Activated B cell treated with CpG ODN at 0.5 μM for 24 hours (primary cell): Measurements from ENCODE around the gene ABCD1. TPM values are rescaled to one million over a fixed set of nuclear protein-coding genes. Genes with fewer than 3 reads are reported as not detected.

ENCODE experiments used
- ATAC-seq: fragments of 200-7000 bp; cut with Tn5 transposase; one replicate; pipeline ENCODE4 v1.10.0; 2021; ENCODE audit warnings: low read depth, mild to moderate bottlenecking, moderate library complexity
- CTCF ChIA-PET: fragments of 350-600 bp; sonication (Branson Sonifier 250); formaldehyde crosslinking; loops from one replicate; lab custom pipeline; 2021; ENCODE audit warnings: antibody characterized with exemption; lab: Charles Lee
- POLR2A ChIA-PET: fragments of 350-600 bp; sonication (Branson Sonifier 250); formaldehyde crosslinking; loops from one replicate; lab custom pipeline; 2021; ENCODE audit warnings: antibody characterized with exemption; lab: Charles Lee
- DNase-seq: peaks from one replicate; pipeline ENCODE4 v3.0.0; 2022
- H3K27ac Mint-ChIP-seq: one replicate; pipeline ENCODE4 v1.8.0; 2020; ENCODE audit warnings: mixed read lengths
- H3K27me3 Mint-ChIP-seq: one replicate; pipeline ENCODE4 v1.8.0; 2021; ENCODE audit warnings: mixed read lengths
- H3K36me3 Mint-ChIP-seq: one replicate; pipeline ENCODE4 v1.8.0; 2021; ENCODE audit warnings: low read depth, mixed read lengths
- H3K4me1 Mint-ChIP-seq: one replicate; pipeline ENCODE4 v1.8.0; 2021; ENCODE audit warnings: mixed read lengths
- H3K4me3 Mint-ChIP-seq: one replicate; pipeline ENCODE4 v1.8.0; 2020; ENCODE audit warnings: mild to moderate bottlenecking, mixed read lengths
- H3K9me3 Mint-ChIP-seq: one replicate; pipeline ENCODE4 v1.8.0; 2020; ENCODE audit warnings: mixed read lengths
- intact Hi-C: fragments of 100-400 bp; cut with micrococcal nuclease; formaldehyde crosslinking; loops from one replicate; pipeline ENCODE4 v1.15.1; 2024
- total RNA-seq: library from RNA; stranded (reverse); gene quantifications from 2 replicates; pipeline ENCODE4 v1.2.3, GENCODE V29; 2022
- TF ChIP-seq, protein P1 (sequence below): fragments of 200-600 bp; IDR thresholded peaks from one replicate; pipeline ENCODE4 v1.8.0; 2022; ENCODE audit warnings: antibody characterized with exemption, mild to moderate bottlenecking

Gene ABCD1
- total RNA-seq, 1 donor from 2014 or later = 2.8 TPM

DNA sequence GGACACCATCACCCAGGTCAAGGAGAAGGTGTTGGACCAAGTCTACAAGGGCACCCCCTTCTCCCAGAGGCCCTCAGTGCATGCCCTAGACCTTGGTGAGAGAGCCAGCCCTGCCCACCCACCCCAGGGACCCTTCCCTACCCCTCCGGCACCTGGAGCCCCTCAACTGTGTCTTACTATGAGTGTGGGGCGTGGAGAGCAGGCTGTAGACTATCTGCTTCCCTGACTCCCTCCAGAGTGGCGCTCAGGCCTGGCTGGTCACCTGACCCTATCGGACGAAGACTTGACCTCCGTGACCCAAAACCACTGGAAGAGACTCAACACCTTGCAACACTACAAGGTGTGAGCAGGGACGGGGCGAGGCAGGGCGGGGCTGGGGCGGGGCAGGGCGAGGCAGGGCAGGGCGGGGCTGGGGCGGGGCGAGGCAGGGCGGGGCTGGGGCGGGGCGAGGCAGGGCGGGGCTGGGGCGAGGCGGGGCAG lies 51.5 kb downstream of the ABCD1 start:
- no peak for DNase-seq
- intact Hi-C loops = no loop called here
- Mint-ChIP-seq H3K36me3 (no peaks in the 10 kb centered on the region), H3K4me3 (no peak overlapping the region), H3K9me3 (no peaks in the 10 kb centered on the region), H3K27ac (no peak overlapping the region), H3K27me3 (peaks cover 3% of the 10 kb centered on the region), H3K4me1 (peaks cover 4% of the 10 kb centered on the region)
- ChIA-PET CTCF (no interaction called here), POLR2A (no interaction called here)
- TF ChIP-seq, protein P1, sequence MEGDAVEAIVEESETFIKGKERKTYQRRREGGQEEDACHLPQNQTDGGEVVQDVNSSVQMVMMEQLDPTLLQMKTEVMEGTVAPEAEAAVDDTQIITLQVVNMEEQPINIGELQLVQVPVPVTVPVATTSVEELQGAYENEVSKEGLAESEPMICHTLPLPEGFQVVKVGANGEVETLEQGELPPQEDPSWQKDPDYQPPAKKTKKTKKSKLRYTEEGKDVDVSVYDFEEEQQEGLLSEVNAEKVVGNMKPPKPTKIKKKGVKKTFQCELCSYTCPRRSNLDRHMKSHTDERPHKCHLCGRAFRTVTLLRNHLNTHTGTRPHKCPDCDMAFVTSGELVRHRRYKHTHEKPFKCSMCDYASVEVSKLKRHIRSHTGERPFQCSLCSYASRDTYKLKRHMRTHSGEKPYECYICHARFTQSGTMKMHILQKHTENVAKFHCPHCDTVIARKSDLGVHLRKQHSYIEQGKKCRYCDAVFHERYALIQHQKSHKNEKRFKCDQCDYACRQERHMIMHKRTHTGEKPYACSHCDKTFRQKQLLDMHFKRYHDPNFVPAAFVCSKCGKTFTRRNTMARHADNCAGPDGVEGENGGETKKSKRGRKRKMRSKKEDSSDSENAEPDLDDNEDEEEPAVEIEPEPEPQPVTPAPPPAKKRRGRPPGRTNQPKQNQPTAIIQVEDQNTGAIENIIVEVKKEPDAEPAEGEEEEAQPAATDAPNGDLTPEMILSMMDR = no peak
- ATAC-seq = no peak

DNA sequence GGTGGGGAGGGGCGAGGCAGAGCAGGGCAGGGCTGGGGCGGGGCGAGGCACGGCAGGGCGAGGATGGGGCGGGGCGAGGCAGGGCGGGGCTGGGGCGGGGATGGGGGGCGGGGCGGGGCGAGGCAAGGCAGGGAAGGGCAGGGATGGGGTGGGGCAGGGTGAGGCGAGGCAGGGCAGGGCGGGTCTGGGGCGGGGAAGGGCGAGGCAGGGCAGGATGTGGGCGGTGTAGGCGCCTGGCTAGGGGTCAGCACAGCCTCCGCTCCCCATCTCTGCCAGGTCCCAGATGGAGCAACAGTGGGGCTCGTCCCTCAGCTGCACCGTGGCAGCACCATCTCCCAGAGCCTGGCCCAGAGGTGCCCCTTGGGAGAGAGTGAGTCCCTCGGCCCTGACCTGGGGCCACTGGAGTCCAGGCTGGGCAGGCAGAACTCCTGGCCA lies 52.0 kb downstream of the ABCD1 start:
- H3K27me3 Mint-ChIP-seq = peaks cover 3% of the 10 kb centered on the region
- TF ChIP-seq, protein P1 = no peak
- DNase-seq = no peak

DNA sequence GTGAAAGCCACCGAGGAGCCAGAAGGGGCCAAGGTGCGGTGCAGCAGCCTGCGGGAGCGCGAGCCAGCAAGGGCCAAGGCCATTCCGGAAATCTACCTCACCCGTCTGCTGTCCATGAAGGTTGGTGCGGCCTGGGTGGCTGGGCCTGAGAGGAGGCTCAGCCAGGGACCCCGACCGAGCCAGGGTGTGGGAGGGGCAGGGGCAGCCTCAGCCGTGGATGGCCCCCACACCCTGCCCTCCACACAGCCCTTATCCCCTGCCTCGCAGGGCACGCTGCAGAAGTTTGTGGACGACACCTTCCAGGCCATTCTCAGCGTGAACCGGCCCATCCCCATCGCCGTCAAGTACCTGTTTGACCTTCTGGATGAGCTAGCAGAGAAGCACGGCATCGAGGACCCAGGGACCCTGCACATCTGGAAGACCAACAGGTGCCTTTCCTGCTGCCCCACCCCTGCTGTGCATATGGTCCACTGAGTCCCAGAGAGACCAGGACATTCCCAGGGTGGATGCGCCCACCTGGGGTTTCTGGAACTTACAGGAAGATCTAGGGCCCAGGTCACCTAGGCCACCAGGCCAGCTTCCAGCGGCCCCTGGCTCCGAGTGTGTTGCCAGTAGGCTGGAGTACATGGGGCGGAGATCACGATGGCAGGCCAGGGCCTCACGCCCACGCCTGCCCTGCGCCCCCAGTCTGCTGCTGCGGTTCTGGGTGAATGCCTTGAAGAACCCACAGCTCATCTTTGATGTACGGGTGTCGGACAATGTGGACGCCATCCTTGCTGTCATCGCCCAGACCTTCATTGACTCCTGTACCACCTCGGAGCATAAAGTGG lies 52.8 kb downstream of the ABCD1 start:
- Mint-ChIP-seq H3K27me3 (peaks cover 3% of the 10 kb centered on the region), H3K27ac (no peak overlapping the region), H3K36me3 (no peaks in the 10 kb centered on the region), H3K4me3 (no peak overlapping the region), H3K9me3 (no peaks in the 10 kb centered on the region), H3K4me1 (peaks cover 4% of the 10 kb centered on the region)
- CTCF ChIA-PET = no interaction called here
- DNase-seq (no peak), ATAC-seq (no peak)
- intact Hi-C loops = no loop called here
- TF ChIP-seq, protein P1 = no peak
- POLR2A ChIA-PET = no interaction called here

More for the DNA sequence above, 52.0 kb downstream of the ABCD1 start:
- H3K27ac Mint-ChIP-seq = no peak overlapping the region
- H3K9me3 Mint-ChIP-seq = no peaks in the 10 kb centered on the region
- peaks cover 4% of the 10 kb centered on the region for H3K4me1 Mint-ChIP-seq
- no peak for ATAC-seq
- no peaks in the 10 kb centered on the region for H3K36me3 Mint-ChIP-seq
- ChIA-PET POLR2A (no interaction called here), CTCF (no interaction called here)
- intact Hi-C loops = no loop called here
- H3K4me3 Mint-ChIP-seq = no peak overlapping the region

DNA sequence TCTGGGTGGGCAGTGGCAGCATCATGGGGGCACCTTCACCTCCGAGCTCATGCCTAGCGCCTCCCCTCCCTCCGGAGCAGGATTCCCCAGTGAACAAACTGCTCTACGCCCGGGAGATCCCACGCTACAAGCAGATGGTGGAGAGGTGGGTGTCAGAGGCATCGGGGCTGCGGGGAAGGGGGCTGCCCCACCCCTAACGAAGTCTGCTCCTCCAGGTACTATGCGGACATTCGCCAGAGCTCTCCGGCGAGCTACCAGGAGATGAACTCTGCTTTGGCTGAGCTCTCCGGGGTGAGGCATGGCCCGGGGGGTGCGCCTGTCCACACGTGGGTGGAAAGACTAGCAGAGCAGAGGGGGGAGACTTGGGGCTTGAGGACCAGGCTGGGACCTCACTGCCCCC lies 53.5 kb downstream of the ABCD1 start:
- Mint-ChIP-seq H3K4me1 (peaks cover 4% of the 10 kb centered on the region), H3K4me3 (no peak overlapping the region), H3K27ac (no peak overlapping the region), H3K9me3 (no peaks in the 10 kb centered on the region), H3K36me3 (no peaks in the 10 kb centered on the region), H3K27me3 (peaks cover 3% of the 10 kb centered on the region)
- CTCF ChIA-PET = interaction anchor here (1.2 kb wide), 1 partner anchor 147 kb away, joined by 3 read pairs; no protein-coding TSS in a partner anchor
- POLR2A ChIA-PET = no interaction called here
- ATAC-seq (no peak), DNase-seq (no peak)
- intact Hi-C loops = no loop called here
- TF ChIP-seq, protein P1 = no peak

DNA sequence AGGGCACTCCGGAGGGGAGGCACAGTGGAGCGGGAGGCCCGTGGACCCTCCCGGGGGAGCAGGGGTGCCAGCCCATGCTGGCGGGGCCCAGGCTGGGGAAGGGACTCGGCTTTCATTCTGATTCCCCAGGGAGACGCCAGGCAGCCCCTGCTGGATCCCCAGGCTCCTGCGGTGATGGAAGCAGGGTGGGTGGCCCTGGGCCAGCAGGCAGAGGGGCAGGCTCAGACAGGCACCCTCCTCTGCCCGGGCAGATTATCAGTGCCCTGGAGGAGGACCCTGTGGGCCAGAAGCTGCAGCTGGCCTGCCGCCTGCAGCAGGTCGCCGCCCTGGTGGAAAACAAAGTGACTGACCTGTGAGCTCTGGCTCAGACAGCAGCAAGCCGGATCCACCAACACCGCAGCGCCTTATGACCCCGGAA lies 54.0 kb downstream of the ABCD1 start:
- Mint-ChIP-seq H3K4me1 (peaks cover 4% of the 10 kb centered on the region), H3K27me3 (peaks cover 3% of the 10 kb centered on the region), H3K27ac (no peak overlapping the region), H3K9me3 (no peaks in the 10 kb centered on the region), H3K36me3 (no peaks in the 10 kb centered on the region), H3K4me3 (no peak overlapping the region)
- CTCF ChIA-PET = interaction anchor here (1.2 kb wide), 1 partner anchor 147 kb away, joined by 3 read pairs; no protein-coding TSS in a partner anchor
- no peak for ATAC-seq
- POLR2A ChIA-PET = no interaction called here
- TF ChIP-seq, protein P1 = no peak
- intact Hi-C loops = no loop called here
- no peak for DNase-seq
